ENCODE results near the gene TLR3.

GRCh38 chr4:186108391-186108790 is 39.4 kb downstream of the TLR3 start:
- no peak for TF ChIP-seq EZH2 (IDR thresholded peaks at IDR 0.05; ENCODE audit: insufficient read depth, poor library complexity, severe bottlenecking)
- TF ChIP-seq EZH2phosphoT487 (IDR thresholded peaks at IDR 0.05; ENCODE audit: insufficient read depth, low read depth): no peak

Measured in GM23248 (cell line).